GM12892 (cell line): ENCODE data around the gene IL17C.
"Not testable (repeated sequence)": the region's sequence is repeated elsewhere in the genome, so short reads cannot be mapped to it uniquely, and the experiment has no call there.

Experiments
- DNase-seq: peaks from one replicate; pipeline ENCODE4 v3.0.0; 2011; ENCODE audit not compliant: insufficient read length
- FAIRE-seq: peaks from 2 replicates; lab custom pipeline; 2011; peaks lifted over from hg19 to GRCh38; lab: Jason Lieb, UNC
- POLR2A ChIP-seq: IDR thresholded peaks from 2 replicates; pipeline ENCODE4 v1.6.1; 2011; ENCODE audit warnings: low read depth, low read length, control low read depth
- POLR2AphosphoS5 ChIP-seq: IDR thresholded peaks from 2 replicates; pipeline ENCODE4 v1.6.1; 2011; ENCODE audit warnings: low read depth, low read length, control low read depth
- TAF1 ChIP-seq: IDR thresholded peaks from 2 replicates; pipeline ENCODE4 v1.6.1; 2011; ENCODE audit warnings: low read depth, mild to moderate bottlenecking, control low read depth, low read length, borderline replicate concordance

IL17C gene

GRCh38 chr16:88658714-88659113 lies 20.3 kb downstream of the IL17C start:
- FAIRE-seq (no peak), DNase-seq (no peak)
- TF ChIP-seq POLR2AphosphoS5, result no peak
- TF ChIP-seq TAF1, result no peak
- TF ChIP-seq POLR2A, result no peak

GRCh38 chr16:88659160-88659559 lies 20.8 kb downstream of the IL17C start:
- DNase-seq (no peak), FAIRE-seq (no peak)
- no peak for TF ChIP-seq POLR2A

GRCh38 chr16:88661468-88661867 lies 23.1 kb downstream of the IL17C start:
- no peak for FAIRE-seq
- TF ChIP-seq POLR2AphosphoS5, result no peak
- no peak for TF ChIP-seq TAF1
- no peak for TF ChIP-seq POLR2A
- no peak for DNase-seq

GRCh38 chr16:88662222-88662842 lies 24.0 kb downstream of the IL17C start:
- TF ChIP-seq TAF1, result no peak
- TF ChIP-seq POLR2AphosphoS5, result no peak
- TF ChIP-seq POLR2A, result no peak
- no peak for DNase-seq
- FAIRE-seq, result no peak

GRCh38 chr16:88662843-88663606 lies 24.7 kb downstream of the IL17C start, which contains the start of gene MVD:
TSS of gene MVD (minus strand) at chr16:88663091. CDS start at chr16:88663080, 11 bp downstream.
- FAIRE-seq (peak; percentile 99), DNase-seq (peak; percentile 100)
- TF ChIP-seq POLR2AphosphoS5 (peak; percentile 80), POLR2A (peak; percentile 88), TAF1 (peak; percentile 65)

- TF ChIP-seq TAF1, result no peak
- TF ChIP-seq POLR2A, result no peak
- no peak for TF ChIP-seq POLR2AphosphoS5
- FAIRE-seq, result no peak
- DNase-seq, result no peak
These were observed 26.8 kb downstream of the IL17C start for GRCh38 chr16:88665148-88665547.

GRCh38 chr16:88665570-88665969 lies 27.2 kb downstream of the IL17C start:
- no peak for TF ChIP-seq POLR2AphosphoS5
- TF ChIP-seq TAF1, result no peak
- no peak for TF ChIP-seq POLR2A
- no peak for FAIRE-seq
- no peak for DNase-seq

- DNase-seq, result no peak
- FAIRE-seq, result no peak
- TF ChIP-seq POLR2AphosphoS5, result no peak
- no peak for TF ChIP-seq TAF1
- no peak for TF ChIP-seq POLR2A
These were observed 29.1 kb downstream of the IL17C start for GRCh38 chr16:88667461-88667860.

GRCh38 chr16:88669493-88669892 lies 31.1 kb downstream of the IL17C start:
- DNase-seq, FAIRE-seq: not testable (repeated sequence)

GRCh38 chr16:88669980-88670379 lies 31.6 kb downstream of the IL17C start:
- DNase-seq (no peak), FAIRE-seq (no peak)
- TF ChIP-seq POLR2A (no peak), POLR2AphosphoS5 (no peak), TAF1 (no peak)

GRCh38 chr16:88671806-88672205 lies 33.4 kb downstream of the IL17C start:
- FAIRE-seq (no peak), DNase-seq (no peak)
- TF ChIP-seq POLR2AphosphoS5, result no peak
- TF ChIP-seq POLR2A, result no peak
- no peak for TF ChIP-seq TAF1

GRCh38 chr16:88672776-88673175 lies 34.4 kb downstream of the IL17C start:
- no peak for TF ChIP-seq TAF1
- no peak for TF ChIP-seq POLR2A
- TF ChIP-seq POLR2AphosphoS5, result no peak
- FAIRE-seq, result no peak
- no peak for DNase-seq
